AG04449 (cell line): ENCODE data around the gene TMPRSS6.

Experiments used
- CTCF ChIA-PET: fragments of 350-600 bp; formaldehyde crosslinking; extraction: SDS; loops from one replicate; lab custom pipeline; 2021; ENCODE audit warnings: antibody characterized with exemption; lab: Yijun Ruan, JAX
- POLR2A ChIA-PET: fragments of 400-600, 350-600 bp; formaldehyde crosslinking; extraction: SDS; loops from one replicate; lab custom pipeline; 2020; ENCODE audit warnings: antibody characterized with exemption, inconsistent platforms; lab: Yijun Ruan, JAX
- DNase-seq: peaks from one replicate; pipeline ENCODE4 v3.0.0-alpha.2; 2010; ENCODE audit warnings: low read depth, low spot score
- H3K4me3 ChIP-seq: 2 replicates; pipeline ENCODE4 v1.5.1; 2011; ENCODE audit warnings: low read depth, mild to moderate bottlenecking, control low read depth, low read length
- TF ChIP-seq, protein P1 (sequence below): IDR thresholded peaks from one replicate; pipeline ENCODE4 v1.5.1; 2011; ENCODE audit warnings: mild to moderate bottlenecking, moderate library complexity, low read length, control low read depth, inconsistent platforms; ENCODE audit not compliant: insufficient read depth; ENCODE audit errors: missing control alignments

TMPRSS6 gene

DNA sequence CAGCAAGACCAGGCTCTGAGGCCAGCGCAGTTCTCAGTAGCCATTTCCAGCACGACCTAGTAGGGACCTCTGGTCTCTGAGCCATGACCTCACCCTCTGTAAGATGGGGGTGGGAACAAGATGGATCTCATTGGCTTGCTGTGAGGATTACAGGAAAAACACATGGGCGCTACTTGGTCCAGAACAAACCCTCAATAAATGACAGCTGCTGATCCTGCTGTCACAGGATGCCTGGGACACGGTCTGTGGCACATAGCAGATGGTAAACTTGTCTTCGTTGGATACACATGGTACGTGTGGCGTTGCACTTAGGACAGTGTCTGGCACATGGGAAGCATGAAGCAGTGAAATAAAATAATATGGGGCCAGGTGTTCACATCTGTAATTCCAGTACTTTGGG, 62.5 kb downstream of the TMPRSS6 start:
- TF ChIP-seq, protein P1, sequence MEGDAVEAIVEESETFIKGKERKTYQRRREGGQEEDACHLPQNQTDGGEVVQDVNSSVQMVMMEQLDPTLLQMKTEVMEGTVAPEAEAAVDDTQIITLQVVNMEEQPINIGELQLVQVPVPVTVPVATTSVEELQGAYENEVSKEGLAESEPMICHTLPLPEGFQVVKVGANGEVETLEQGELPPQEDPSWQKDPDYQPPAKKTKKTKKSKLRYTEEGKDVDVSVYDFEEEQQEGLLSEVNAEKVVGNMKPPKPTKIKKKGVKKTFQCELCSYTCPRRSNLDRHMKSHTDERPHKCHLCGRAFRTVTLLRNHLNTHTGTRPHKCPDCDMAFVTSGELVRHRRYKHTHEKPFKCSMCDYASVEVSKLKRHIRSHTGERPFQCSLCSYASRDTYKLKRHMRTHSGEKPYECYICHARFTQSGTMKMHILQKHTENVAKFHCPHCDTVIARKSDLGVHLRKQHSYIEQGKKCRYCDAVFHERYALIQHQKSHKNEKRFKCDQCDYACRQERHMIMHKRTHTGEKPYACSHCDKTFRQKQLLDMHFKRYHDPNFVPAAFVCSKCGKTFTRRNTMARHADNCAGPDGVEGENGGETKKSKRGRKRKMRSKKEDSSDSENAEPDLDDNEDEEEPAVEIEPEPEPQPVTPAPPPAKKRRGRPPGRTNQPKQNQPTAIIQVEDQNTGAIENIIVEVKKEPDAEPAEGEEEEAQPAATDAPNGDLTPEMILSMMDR = no peak
- ChIA-PET POLR2A (no interaction called here), CTCF (interaction anchor here (1.0 to 4.7 kb wide), 7 partner anchors 8 to 152 kb away, joined by 3 to 78 read pairs (median 12); no protein-coding TSS in a partner anchor)
- DNase-seq = no peak
- H3K4me3 ChIP-seq = no peak overlapping the region

DNA sequence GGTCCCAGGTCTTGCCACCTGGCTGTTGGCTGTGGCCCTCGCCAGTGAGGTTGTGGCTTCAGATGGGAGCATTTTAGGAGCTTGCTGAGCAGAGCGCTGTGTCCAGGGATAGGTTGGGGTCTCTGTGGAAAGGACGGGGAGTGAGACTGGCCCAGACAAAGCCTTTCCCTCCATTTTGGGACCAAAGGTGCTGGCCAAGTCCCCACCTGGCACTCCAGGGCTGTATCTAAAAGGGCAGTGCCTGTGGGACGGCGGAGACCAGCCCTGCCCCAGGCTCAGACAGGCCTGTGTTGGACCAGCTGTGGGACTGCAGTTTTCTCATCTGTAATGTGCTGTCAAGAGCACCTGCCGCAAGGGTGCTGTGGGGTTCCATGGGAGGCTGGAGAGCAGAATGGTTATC, 62.9 kb downstream of the TMPRSS6 start:
- H3K4me3 ChIP-seq = no peak overlapping the region
- TF ChIP-seq, protein P1 = no peak
- CTCF ChIA-PET = interaction anchor here (0.6 to 5.1 kb wide), 17 partner anchors 9 to 214 kb away, joined by 3 to 78 read pairs (median 3); partner anchors contain the start of genes MPST and TST
- POLR2A ChIA-PET = no interaction called here
- DNase-seq = no peak

DNA sequence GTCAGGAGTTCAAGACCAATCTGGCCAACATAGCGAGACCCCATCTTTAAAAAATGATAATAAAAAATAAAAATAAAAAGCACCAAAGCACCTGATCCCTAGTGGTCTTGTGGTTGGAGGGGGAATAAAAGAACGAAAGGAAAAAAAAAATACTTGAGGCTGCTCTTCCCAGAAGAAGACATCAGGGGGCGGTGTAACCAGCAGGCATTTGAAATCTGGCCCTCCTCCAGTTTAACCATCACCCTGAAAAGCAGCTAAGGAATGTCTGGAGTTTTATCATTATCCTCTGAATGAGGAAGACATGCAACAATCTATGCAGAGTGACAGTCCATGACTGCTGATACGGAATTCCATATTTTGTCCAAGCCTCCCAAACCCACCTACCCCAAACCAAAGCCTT, 63.6 kb downstream of the TMPRSS6 start:
- ChIA-PET CTCF (interaction anchor here (0.6 to 5.1 kb wide), 20 partner anchors 8 to 264 kb away, joined by 3 to 78 read pairs (median 4); partner anchors contain the start of genes MPST and TST), POLR2A (no interaction called here)
- H3K4me3 ChIP-seq = no peak overlapping the region
- peak; percentile 19 for DNase-seq
- TF ChIP-seq, protein P1 = peak; percentile 64

- no peak overlapping the region for H3K4me3 ChIP-seq
- ChIA-PET CTCF (interaction anchor here (1.0 to 5.1 kb wide), 14 partner anchors 7 to 385 kb away, joined by 3 to 78 read pairs (median 8); partner anchors contain the start of genes MPST and TST), POLR2A (interaction anchor here (0.5 kb wide), 1 partner anchor 80 kb away, joined by 4 read pairs; no protein-coding TSS in a partner anchor)
- TF ChIP-seq, protein P1 = no peak
- no peak for DNase-seq
Observed at GRCh38 chr22:37044634-37045625, 64.6 kb downstream of the TMPRSS6 start.

- H3K4me3 ChIP-seq = no peak overlapping the region
- TF ChIP-seq, protein P1 = peak; percentile 62
- DNase-seq = no peak
- POLR2A ChIA-PET = interaction anchor here (0.5 kb wide), 1 partner anchor 81 kb away, joined by 4 read pairs; no protein-coding TSS in a partner anchor
- CTCF ChIA-PET = interaction anchor here (1.0 to 5.1 kb wide), 13 partner anchors 9 to 386 kb away, joined by 3 to 78 read pairs (median 6); partner anchors contain the start of genes MPST and TST
Observed at GRCh38 chr22:37043828-37044538, 65.5 kb downstream of the TMPRSS6 start.
